HG02870 (cell line): Measurements from ENCODE around the gene ASL.
"Not testable (repeated sequence)": the region's sequence is repeated elsewhere in the genome, so short reads cannot be mapped to it uniquely, and the experiment has no call there.

Experiments used
- ATAC-seq: cut with Tn5 transposase; IDR thresholded peaks from one replicate; pipeline ENCODE4 v1.9.1; 2021; ENCODE audit warnings: mild to moderate bottlenecking, moderate library complexity; ENCODE audit not compliant: unreplicated experiment

The ASL gene

DNA sequence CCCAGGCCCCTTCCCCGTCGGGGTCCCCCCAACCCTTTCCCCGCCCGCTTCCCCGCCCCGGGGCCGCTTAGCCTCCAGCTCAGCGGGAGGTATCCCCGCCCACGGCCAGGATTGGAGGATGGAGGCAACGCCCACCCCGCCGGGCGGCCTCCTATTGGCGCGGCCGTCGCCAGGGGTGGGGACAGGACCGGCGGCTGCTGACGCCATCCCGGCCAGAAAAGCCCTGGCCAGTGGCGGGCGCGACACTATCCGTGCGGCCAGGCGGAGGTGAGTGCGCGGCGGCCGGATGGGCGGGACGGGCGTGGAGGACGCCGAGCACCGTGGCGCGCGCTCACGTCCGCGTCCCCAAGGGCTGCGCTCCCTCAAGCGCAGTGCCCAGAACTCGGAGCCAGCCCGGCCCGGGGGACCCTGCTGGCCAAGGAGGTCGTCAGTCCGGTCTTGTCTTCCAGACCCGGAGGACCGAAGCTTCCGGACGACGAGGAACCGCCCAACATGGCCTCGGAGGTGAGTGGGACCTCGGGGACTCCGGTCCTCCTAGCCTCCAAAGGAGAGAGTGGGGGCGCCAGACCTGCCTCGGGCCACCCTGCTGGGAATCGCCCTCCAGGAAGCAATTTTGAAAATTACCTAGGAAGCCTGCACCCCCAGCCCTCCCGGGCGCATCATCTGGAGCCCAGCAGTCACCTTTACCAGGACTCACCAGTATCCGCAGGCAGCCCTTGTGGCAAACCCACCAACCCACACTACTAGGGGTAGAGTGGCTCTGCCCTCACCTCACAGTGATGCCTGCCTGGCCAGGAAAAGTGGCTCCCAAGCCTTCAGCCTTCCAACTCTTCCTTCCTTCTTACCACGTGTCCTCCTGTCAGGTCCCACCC, at the start of gene ASL:
TSS of gene ASL (plus strand) at position 230 of the 872 bp plus-strand sequence. CDS start at position 493, 263 bp downstream.
- ATAC-seq = peak; percentile 98

GRCh38 chr7:66028342-66028741, 47.3 kb upstream of the ASL start:
- ATAC-seq = not testable (repeated sequence)

GRCh38 chr7:66033471-66034385, 41.9 kb upstream of the ASL start:
- ATAC-seq = no peak

GRCh38 chr7:66034436-66035010, 41.1 kb upstream of the ASL start:
- not testable (repeated sequence) for ATAC-seq

- no peak for ATAC-seq
These were observed 39.2 kb upstream of the ASL start for GRCh38 chr7:66036382-66036781.

DNA sequence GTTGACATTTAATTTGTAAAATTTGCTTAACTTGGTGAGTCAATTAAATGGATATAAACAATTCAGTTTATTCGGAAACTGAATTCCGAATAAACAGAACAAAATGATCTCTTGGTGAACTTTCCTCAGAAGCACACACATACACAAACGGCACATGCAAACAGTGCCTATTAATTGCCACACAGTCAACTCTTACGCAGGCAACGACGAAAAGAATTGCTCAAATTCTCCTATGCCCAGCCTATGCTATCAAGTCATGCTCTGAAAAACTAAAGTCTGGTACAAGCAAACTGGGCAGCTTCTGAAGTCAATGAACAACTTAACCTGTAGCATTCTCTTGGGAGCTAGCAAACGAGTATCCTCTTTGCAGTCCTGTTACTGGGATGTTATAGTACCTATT, 38.8 kb upstream of the ASL start:
- ATAC-seq = no peak

DNA sequence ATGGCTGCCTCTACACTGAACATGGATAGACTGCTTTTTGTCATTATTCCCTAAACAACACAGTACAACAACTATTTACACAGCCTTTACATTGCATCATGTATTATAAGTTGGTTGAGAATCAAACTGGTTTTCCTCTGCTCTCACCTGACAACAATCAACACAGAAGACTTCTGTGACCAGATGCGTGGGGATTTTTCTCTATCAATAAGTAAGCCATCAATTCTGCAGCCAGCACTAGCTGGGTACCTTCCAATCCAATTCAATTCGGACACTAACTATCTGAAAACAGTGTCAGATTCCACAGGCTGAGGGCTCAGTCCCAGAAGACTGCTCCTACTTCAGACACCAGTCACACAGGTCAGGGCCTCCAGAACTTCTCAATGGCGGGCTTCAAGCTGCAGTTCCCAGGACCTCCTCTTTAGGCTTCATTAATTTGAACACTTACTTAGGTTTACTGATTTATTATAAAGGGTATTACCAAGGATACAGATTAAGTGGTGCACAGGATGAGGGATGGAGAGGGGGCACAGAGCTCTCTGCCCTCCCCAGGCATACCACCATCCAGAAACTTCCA, 36.4 kb upstream of the ASL start:
- no peak for ATAC-seq

DNA sequence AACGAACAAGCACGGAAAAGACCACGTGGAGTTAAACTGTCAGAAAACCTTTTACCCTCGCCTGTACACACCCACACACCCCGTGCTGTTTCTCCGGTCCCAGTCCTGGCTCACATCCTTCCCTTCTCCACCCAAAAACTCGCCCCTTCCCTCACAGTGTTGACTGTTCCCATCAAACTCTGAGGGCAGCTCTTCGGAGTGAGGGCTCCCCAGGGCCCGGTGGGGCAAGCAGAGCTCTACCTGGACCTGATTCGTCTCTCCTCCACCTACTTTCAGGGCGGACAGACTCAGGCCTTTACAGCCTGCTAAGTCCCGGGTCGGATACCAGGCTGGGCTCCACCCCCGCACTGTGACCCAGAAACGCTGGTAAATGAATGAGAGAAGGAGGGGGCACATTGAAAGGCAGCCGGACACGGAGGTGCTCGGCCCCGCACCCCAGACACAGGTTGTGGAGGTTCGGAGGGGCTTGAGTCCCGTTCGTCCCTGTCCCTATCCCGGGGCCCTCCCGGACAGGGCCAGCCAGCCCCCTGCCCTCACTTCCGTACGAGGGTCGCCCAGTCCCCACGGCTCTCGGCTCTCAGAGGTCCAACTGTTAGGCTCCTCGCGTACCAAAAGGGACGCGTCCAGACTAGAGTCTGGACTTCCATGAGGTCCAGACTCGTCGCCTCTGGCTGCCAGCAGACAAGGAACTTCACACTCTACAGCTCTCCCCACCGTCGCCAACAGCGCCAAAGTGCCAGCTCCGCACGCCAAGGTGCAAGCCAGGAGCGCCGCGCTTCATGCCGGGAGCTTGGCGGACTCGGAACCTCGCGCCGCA, 31.7 kb upstream of the ASL start:
- no peak for ATAC-seq

GRCh38 chr7:66044498-66044854, 31.1 kb upstream of the ASL start:
- not testable (repeated sequence) for ATAC-seq

GRCh38 chr7:66047426-66047825, 28.2 kb upstream of the ASL start:
- no peak for ATAC-seq

DNA sequence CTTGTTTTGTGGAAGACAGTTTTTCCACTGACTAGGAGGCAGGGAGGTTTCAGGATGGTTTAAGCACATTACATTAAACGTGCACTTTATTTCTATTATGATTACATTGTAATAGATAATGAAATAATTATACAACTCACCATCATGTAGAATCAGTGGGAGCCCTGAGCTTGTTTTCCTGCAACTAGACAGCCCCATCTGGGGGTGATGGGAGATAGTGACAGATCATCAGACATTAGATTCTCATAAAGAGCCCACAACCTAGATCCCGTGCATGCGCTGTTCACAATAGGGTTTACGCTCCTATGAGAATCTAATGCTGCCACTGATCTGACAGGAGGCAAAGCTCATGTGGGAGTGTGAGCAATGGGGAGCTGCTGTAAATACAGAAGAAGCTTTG, 25.7 kb upstream of the ASL start:
- ATAC-seq = not testable (repeated sequence)

DNA sequence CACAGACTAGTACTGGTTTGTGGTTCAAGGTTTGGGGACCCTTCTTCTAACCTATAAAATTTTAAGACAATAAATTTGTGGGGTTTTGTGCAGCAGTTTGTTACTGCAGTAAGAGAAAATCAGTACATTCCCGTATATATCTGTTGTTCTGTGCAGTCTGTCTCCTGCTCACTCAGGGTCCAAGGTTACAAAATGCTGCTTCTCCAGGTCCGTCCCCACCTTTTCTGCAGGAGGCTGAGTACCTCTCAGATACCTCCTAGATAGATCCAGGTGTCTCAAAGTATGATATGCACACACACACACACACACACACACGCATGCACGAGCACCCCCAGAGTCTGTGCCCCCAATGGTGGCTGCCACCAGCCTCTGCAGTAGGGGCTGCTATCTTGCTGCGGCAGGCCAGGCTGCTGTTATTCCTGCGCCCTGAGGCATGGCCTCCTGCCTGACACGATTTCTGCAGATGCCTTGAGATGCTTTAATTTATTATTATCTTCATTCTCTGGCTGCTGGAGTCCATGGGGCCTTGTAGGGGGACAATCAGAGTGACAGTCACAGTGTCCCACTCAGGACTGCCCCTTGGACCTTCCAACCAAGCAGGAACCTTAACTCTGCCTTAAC, 25.2 kb upstream of the ASL start:
- no peak for ATAC-seq

DNA sequence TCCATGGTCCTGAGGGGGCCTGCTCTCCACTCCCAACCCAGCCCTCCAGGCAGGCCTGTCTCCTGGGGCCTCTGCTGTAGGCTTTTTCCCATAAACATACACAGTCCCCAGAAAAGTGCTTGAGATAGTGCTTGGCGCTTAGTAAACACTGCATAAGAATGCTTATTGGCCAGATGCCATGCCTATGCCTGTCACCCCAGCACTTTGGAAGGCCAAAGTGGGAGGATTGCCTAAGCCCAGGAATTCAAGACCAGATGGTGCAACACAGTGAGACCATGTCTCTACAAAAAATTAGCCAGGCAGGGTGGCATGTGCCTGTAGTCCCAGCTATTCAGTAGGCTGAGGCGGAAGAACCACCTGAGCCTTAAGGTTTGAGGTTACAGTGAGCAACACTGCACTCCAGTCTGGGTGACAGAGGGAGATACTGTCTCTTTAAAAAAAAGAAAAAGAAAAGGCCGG, 24.6 kb upstream of the ASL start:
- no peak for ATAC-seq

- no peak for ATAC-seq
These were observed 23.2 kb upstream of the ASL start for GRCh38 chr7:66052447-66052846.

- no peak for ATAC-seq
These were observed 21.6 kb upstream of the ASL start for GRCh38 chr7:66054063-66054462.

DNA sequence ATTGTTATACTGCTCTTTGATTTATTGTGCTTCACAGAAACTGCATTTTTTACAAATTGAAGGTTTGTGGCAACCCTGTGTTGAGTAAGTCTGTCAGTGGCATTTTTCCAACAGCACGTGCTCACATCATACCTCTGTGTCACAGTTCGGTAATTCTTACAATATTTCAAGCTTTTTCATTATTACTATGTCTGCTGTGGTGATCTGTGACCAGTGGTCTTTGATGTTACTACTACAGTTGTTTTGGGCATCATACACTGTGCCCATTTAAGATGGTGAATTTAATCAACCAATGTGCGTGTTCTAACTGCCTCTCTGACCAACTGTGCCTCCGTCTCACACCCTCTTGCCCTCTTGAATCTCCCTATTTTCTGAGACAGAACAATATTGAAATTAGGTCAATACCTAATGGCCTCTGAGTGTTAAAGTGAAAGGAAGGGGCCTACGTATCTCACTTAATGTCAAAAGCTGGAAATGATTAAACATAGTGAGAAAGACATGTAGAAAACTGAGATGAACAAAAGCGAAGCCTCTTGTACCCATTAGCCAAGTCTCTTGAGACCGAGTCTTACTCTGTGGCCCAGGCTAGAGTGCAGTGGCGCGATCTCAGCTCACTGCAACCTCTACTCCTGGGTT, 20.2 kb upstream of the ASL start:
- peak; percentile 65 for ATAC-seq

DNA sequence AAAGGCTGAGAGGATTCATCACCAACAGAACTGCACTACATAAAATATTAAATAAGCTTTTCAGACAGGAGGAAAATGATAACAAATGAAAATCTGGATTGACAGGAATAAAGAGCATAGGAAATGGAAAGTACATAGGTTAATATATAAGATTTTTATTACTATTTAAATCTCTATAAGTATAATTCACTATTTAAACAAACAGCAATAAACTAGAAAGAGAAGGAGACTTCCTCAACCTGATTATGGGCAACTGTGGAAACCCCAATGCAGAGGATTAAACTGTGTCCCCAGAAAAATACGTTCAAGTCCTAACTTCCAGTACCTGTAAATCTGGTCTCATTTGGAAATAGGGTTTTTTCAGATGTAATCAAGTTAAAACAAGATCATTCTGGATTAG, 14.8 kb upstream of the ASL start:
- ATAC-seq = no peak

GRCh38 chr7:66069732-66070131, 5.9 kb upstream of the ASL start:
- ATAC-seq = no peak

- ATAC-seq = no peak
These were observed 5.4 kb upstream of the ASL start for GRCh38 chr7:66070222-66070621.
